GM12891 (cell line): Measurements from ENCODE around the gene VSIG10L.

Experiments
- DNase-seq: peaks from one replicate; pipeline ENCODE4 v3.0.0; 2011; ENCODE audit warnings: low spot score; ENCODE audit not compliant: insufficient read length
- FAIRE-seq: peaks from 2 replicates; lab custom pipeline; 2011; peaks lifted over from hg19 to GRCh38; lab: Jason Lieb, UNC
- PAX5 ChIP-seq: IDR thresholded peaks from 2 replicates; pipeline ENCODE4 v1.6.1; 2011; ENCODE audit warnings: low read length, moderate library complexity, mild to moderate bottlenecking; ENCODE audit not compliant: insufficient read depth, severe bottlenecking
- POLR2A ChIP-seq: IDR thresholded peaks from 2 replicates; pipeline ENCODE4 v1.6.1; 2011; ENCODE audit warnings: low read depth, low read length, control low read depth
- POLR2AphosphoS5 ChIP-seq: IDR thresholded peaks from 2 replicates; pipeline ENCODE4 v1.6.1; 2011; ENCODE audit warnings: low read depth, low read length, control low read depth
- POU2F2 ChIP-seq: IDR thresholded peaks from 2 replicates; pipeline ENCODE4 v1.6.1; 2011; ENCODE audit warnings: low read depth, mild to moderate bottlenecking, control low read depth, low read length, moderate library complexity
- SPI1 ChIP-seq: IDR thresholded peaks from 2 replicates; pipeline ENCODE4 v1.6.1; 2011; ENCODE audit warnings: low read depth, low read length, control low read depth
- TAF1 ChIP-seq: IDR thresholded peaks from 2 replicates; pipeline ENCODE4 v1.6.1; 2011; ENCODE audit warnings: low read depth, low read length, control low read depth

The VSIG10L gene

DNA sequence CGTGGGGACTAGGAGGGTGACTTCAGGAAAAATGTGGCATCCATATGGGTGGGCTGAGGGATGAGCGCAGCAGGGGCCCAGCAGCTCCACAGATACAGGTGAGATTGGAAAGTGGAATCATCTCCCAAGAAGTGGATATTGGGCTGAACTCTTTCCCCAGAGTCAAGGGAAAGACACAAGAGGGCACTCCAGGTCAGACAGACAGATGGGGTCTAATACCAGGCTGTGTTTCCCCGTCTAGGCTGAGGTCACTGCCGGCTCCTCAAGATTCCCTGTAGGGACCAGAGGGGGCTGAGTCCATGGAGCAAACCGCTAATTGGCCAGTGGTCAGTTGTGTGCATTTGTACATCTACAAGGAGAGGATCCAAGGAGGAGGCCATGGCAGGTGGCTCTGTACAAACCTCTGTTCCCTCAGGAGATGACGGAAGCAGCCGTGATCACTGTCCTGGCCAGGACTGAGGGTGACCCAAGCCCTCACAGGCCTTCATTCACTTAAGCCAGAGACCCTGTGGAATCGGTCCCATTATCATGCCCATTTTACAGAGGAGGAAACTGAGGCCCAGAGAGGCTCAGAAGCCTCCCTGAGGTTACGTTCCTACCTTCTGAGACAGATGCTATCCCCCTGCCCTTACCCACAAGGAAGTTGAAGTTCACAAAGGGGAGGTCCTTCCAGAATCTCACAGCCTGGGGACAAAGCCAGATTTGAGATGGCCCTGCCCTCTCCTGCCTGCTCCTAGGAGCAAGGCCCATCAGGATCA, 45.4 kb downstream of the VSIG10L start:
- DNase-seq (no peak), FAIRE-seq (no peak)
- no peak for TF ChIP-seq TAF1
- no peak for TF ChIP-seq PAX5
- no peak for TF ChIP-seq POLR2A
- TF ChIP-seq POLR2AphosphoS5 = no peak
- TF ChIP-seq POU2F2 = no peak
- no peak for TF ChIP-seq SPI1

GRCh38 chr19:51295382-51296126, 46.4 kb downstream of the VSIG10L start:
- no peak for DNase-seq
- no peak for FAIRE-seq
- TF ChIP-seq PAX5 (no peak), POU2F2 (no peak), POLR2A (no peak), SPI1 (no peak), TAF1 (no peak), POLR2AphosphoS5 (no peak)

- TF ChIP-seq SPI1 (no peak), POU2F2 (no peak), POLR2A (no peak), TAF1 (no peak), POLR2AphosphoS5 (no peak), PAX5 (no peak)
- FAIRE-seq (no peak), DNase-seq (no peak)
Measured at GRCh38 chr19:51294977-51295375, 47.0 kb downstream of the VSIG10L start.

- FAIRE-seq (no peak), DNase-seq (no peak)
- TF ChIP-seq PAX5 (no peak), POLR2AphosphoS5 (no peak), SPI1 (no peak), POU2F2 (no peak)
Measured at GRCh38 chr19:51294211-51294976, 47.5 kb downstream of the VSIG10L start.

- FAIRE-seq = no peak
- no peak for TF ChIP-seq TAF1
- no peak for TF ChIP-seq POLR2A
- no peak for TF ChIP-seq SPI1
- TF ChIP-seq POLR2AphosphoS5 = no peak
- TF ChIP-seq PAX5 = no peak
- TF ChIP-seq POU2F2 = no peak
- no peak for DNase-seq
Measured at GRCh38 chr19:51293571-51294210, 48.2 kb downstream of the VSIG10L start.

DNA sequence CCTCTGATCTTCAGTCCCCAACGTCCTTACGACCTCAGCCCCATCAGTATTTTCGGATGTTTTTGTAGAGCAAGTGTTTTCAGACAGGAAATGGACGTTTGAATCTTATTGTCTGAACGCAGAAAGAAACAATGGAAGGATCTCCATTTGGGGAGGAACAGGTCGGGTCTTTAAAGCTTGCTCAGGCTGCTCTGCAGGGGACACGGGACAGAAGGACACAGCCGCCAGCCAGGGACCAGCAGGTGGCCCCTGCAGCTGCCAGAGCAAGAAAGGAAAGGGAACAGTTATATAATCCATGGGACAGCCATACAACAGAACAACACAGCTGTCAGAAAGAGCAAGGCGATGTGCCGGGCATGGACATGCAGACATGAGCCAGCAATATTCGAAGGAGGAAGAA, 49.0 kb downstream of the VSIG10L start:
- no peak for FAIRE-seq
- no peak for DNase-seq
- no peak for TF ChIP-seq POLR2A

DNA sequence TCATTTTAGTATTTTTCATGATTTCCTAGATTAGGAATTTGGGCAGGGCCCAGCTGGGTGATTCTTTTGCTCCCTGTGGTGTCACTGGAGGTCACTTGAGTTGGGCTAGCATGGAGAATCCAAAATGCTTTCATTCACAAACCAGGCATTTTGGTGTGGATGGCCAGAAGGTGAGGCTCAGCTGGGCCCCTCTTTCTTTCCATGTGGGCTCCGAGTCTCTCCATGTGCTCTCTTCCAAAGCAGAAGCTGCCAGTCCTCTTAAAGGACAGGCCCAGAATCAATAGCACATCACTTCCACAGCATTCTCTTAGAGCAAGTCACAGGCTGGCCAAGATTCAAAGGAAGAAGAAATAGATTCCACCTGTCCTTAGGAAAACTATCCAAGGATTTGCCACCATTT, 52.3 kb downstream of the VSIG10L start:
- DNase-seq (no peak), FAIRE-seq (no peak)
- TF ChIP-seq POLR2A (no peak), POLR2AphosphoS5 (no peak), TAF1 (no peak), PAX5 (no peak), POU2F2 (no peak), SPI1 (no peak)

DNA sequence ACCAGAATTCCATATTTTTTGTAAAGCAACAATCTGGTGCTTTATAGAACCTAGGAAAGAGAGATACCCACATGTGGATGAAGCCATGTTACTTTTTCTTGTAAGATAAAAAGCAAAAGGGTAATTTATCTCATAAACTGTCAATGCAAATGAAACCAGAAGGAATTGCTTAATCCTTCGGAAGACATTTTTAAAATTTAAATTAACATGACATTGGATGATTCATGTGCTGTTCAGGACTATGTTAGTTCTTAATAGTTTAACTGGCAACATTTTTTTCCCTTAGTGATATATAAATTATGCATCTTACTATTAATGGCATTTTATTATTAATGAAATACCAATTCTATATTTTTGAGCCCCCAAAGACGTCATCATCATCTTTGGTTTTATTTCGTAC, 56.3 kb downstream of the VSIG10L start:
- FAIRE-seq = no peak
- no peak for DNase-seq
- TF ChIP-seq POU2F2 (no peak), POLR2A (no peak), PAX5 (no peak), POLR2AphosphoS5 (no peak), SPI1 (no peak), TAF1 (no peak)

GRCh38 chr19:51282335-51282734, 59.6 kb downstream of the VSIG10L start:
- no peak for FAIRE-seq
- DNase-seq = no peak
- TF ChIP-seq POLR2A = no peak
- TF ChIP-seq POLR2AphosphoS5 = no peak
- no peak for TF ChIP-seq SPI1
- TF ChIP-seq TAF1 = no peak
- no peak for TF ChIP-seq POU2F2
- no peak for TF ChIP-seq PAX5
